GM03348 (cell line): ENCODE measurements around the gene ACBD6.

Experiments used
- DNase-seq: peaks from one replicate; pipeline ENCODE4 v3.0.0; 2012; ENCODE audit warnings: low spot score

ACBD6 gene

DNA sequence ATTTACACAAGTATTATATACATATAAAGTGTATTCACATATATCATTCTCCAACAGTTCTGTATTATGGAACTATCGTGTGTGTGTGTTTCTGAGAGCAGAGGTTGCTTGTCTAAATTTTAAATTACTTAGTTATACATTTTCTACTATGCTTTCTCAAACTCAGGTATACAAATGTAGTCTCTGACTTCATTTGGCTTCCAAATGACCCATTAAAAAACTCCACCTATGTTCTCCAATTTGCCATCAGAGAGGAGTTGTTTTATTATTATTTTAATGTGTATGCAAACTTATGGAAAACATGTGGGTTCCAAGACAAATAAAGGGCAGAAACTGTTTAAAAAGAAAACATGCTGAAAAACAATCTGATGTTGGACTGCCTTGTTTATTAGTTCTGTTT lies 131.8 kb downstream of the ACBD6 start:
- no peak for DNase-seq

DNA sequence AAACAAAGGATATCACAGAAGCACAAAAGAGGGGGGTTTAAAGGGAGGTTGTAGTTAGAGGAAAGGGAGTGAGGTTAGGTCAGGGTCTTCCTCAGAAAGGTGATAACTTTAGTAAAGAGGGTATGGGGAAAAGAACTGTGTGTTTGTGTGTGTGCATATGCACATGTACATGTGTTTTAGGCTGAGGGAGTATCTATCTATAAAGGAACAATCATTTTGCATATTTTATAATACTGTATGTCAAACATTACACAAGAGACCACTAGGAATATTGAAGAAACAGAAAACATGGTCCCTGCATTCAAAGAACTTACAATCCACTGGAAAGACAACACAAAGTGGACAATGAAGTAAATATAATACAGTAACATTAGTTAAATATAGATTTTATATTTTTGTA lies 132.2 kb downstream of the ACBD6 start:
- DNase-seq, result no peak

DNA sequence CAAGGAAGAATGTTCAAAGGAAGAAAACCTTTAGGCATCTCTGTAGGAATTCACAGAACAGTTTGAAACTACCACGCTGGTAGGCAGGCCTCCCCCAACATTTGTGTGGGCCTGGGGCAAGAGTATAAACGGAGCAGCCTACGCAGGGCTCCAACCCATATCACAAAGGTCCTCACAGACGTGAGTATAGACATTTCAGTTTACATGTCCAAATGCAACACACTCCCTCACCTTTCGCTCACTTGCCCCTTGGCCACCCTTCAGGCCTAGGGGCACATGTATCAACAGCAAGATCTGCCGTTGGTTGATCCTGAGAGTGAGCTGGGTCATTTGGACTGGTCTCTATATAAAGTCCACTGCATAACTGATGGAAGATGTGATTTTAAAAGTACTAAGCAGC lies 133.3 kb downstream of the ACBD6 start:
- no peak for DNase-seq

DNA sequence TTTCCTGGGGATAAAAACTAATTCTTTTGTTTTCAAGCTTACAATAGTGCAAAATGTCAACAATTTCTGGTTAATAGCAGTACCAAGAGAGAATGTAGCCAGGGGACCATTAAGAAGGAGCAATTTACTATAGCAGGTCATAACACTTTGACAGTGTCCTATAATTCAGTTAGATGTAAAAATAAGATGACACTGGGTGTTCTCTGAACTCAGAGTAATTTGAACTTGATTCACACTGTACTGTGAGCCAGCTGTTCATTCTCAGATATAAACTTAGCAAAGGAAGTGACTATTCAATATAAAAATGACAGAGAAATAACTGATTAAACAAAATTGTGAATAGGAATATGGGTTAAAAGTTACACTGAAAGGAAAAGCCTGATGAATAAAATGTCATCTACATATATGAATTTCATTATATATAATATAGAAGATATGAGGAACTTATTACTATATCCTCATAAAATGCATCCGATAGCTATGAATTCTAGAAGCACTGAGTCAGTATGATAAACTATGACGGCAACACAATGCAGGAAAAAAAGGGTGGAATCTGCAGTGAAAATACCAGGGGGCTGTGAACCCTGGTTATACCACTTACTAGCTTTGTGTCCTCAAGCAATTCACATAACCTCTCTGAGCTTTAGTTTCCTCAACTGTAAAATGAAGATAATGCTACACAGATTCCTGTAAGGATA lies 135.9 kb downstream of the ACBD6 start:
- no peak for DNase-seq

DNA sequence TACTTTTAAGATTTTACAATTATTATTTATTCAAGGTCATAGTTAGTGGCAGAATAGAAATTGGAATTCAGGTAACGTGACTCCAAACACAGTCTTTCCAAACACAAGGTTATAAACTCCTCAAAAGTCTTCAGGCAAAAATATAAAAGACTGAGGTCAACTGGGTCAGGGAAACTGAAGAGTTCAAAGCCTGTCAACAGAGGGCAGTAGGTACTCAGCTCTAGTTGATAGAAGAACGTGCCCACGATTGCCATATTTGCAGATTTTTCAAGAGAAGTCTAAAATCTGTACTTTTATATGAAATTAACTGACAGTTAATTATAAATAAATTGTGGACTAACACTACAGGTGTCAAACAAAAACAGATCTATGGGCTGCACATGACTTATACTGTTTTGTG lies 137.3 kb downstream of the ACBD6 start:
- DNase-seq, result no peak

DNA sequence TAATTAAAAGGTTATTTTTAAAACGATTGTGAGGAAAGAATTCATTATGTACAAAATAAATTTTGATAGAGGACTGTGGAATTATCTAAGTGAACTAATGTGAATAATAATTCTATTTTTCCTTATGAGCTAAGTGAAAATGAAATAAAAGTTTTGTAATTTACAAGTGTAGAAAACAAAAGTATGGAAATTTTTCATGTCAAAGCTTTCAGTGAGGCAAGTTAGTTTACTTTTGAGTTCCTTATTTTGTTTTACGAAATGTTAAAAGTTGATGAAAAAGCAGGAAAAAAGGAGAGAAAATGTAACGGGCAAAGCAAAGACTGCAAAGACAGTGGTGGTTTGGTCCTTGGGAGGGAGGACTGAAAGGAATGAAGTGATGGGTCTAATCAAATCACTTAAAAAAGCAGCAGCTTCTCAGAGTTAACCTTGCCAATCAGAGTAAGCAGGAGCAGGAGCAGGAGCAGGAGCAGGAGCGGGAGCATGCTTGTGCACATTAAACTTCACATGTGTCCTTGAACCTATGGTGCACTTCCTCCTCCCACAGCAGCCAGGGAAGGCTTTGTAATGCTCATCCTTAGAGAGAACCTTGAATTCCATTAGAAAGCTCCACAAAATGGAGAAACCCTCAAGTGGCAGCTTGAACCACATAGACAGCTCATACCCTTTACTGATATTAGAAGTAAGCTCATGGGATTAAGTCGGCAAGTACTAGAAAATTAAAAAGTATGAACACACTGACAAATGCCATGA lies 139.0 kb downstream of the ACBD6 start:
- DNase-seq, result no peak

DNA sequence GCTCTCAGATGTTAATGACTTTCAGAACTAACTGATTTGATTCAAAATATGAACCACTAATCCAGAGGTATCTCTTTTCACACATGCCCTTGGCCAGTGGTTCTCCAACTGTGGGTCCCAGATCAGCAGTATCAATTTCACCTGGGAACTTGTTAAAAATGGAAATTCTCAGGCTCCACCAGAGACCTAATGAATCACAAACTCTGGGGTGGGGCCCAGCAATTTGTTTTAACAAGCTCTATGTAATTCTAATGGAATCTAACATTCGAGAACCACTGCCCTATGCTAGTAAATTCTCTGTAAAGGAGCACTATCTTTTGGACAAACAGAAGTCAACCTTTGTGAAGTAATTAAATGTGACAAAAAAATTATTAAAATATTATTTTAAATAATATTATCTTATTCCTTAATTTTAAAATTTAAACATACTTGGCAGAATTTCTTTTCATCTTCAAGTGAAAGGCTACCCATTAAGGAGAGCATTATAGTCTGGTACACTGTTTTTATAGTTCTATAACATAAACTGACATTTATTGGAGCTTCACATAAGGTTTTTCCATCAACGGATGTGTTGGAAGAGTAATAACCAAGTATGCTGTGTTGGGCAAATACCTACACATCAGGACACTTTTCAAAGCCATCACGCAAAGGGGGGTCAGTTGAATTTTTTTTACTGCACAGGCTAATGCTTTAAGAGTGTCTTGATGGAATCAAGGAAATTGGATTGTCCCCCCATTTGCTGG lies 141.9 kb downstream of the ACBD6 start:
- DNase-seq, result no peak

DNA sequence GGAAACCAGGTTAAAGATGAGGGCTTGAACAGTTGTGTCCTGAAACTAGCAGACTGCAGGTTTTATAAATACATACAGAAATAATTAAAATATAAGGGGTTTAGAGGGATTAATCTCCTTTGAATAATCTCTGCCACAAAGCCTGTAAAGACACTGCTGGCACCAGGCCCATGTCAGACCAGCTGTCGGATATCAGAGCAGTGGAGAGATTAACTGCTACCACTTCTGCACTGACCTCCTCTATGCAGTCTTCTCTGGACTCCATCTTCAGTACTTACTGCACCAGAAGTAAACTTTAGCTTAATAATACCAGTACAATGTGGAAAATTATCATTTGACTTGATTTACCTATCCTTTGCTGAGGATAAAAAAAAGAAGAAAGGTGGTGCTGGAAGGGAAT lies 143.7 kb downstream of the ACBD6 start:
- DNase-seq, result no peak

DNA sequence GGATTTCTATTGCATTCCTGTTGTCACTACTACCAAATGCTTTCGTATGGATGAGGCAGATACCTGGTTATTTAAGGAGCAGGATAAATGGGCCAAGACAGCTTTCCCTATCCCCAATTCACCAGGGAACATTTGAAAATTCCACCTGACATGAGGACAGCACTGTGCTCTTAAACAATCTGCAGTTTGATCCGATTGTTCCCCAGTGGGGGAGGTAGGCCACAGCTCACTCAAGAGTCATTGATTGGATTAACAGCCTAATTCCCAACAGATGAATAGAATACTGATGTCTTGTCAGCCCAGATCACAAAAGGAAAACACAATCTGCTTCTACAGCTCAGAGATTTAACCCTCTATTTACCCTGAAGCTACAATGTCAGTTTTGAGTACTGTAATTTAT lies 148.4 kb downstream of the ACBD6 start:
- no peak for DNase-seq

DNA sequence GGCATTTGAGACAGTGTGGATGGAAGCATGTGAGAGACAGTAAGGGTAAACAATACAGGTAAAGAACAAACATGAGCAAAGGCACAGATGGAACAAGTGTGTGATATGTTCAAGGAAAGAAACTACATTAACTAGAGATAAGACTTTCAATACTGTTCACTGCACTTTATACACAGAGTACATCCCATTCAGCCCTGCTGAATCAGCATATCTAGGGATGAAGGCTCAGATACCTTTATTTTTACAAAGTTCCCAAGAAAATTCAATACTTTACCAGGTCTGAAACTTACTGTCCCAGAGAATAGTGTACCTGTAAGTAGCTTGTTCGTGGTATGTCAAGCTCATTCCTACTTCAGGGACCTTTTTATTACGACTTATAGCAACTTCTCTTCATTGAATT lies 149.8 kb downstream of the ACBD6 start:
- no peak for DNase-seq

DNA sequence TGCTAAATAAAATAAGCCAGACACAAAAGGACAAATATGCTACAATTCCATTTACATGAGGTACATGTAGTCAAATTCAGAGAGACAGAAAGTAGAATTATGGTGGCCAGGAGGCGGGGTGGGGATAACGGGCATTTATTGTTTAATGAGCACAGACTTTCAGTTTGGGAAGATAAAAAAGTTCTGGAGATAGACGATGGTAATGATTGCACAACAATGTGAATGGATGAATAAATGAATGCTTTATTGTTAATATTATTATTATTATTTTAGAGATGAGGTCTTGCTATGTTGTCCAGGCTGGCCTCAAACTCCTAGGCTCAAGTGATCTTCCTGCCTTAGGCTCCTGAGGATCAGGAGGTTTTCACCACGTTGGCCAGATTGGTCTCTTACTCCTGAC lies 150.4 kb downstream of the ACBD6 start:
- DNase-seq, result no peak

DNA sequence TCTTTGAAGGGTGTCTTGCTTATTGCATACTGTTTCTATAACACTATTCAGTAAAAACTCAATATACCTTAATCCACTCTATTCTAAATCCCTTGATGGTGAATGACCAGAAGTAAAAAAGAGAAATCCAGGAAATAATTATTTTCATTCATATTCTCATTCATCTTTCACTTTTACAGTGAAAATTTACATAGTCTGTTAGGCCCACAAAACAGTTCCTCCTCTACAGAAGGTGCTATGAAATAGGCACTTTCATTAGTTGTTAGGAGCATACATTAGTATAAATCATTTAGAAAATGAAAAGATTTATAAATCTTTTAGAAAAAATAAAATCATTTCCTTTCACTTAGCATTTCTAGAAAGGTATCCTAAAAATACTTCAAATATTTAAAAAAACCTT lies 157.2 kb downstream of the ACBD6 start:
- no peak for DNase-seq

DNA sequence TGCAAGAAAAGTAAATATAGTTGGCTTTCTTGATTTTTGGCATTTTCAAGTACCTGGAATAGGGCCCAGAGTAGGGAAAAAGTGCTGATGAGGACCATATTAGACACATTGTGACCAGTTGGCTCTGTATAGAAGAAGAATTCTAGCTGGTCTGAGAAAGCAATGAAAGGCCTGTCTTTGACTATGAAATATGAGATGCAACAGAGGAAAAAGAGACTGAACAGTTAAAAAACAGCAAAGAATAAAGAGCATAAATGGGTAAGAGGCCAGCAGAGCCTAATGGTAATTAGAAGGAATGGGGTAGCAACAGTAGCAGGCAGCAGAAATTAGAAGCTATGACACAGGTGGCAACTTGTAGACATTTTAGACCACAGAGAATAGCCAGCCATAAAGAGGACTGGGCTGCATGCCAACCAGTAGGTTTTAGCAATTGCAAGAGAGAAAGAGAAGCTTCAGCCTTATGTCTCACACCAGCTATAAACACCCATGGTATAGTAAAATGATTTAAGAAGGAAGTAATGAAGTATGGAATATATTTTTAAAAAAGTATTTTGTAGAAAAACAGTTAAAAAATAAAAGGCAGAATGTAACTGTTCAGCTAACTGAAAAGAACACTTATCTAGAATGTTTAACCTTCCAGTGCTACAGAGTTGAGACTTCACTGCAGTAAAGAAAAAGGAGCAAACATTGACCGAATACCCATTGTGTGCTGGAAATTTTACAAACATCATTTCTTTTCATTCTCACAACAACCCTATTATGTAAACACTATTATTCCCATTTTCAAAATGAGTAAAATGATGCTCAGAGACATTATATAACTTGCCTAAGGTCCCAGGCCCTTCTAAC lies 158.2 kb downstream of the ACBD6 start:
- DNase-seq, result peak; percentile 11

DNA sequence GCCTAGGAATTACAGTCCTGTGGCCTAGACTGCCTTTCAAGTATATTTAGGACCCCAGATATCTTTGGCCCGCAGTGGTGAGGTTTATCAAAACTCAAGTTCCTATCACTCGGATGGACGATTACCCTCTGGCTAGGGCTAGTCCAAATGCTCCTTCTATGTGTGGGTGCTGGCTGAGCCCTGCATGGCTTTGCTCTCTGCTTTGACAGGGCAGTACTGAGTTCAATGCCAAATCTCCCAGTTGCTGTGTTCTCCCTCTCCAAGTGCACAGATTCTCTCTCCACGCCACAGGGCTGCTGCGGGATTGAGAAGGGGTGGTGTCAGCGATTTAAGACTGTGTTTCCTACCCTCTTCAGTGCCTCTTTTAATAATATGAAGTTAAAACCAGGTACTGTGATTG lies 175.3 kb downstream of the ACBD6 start:
- no peak for DNase-seq

DNA sequence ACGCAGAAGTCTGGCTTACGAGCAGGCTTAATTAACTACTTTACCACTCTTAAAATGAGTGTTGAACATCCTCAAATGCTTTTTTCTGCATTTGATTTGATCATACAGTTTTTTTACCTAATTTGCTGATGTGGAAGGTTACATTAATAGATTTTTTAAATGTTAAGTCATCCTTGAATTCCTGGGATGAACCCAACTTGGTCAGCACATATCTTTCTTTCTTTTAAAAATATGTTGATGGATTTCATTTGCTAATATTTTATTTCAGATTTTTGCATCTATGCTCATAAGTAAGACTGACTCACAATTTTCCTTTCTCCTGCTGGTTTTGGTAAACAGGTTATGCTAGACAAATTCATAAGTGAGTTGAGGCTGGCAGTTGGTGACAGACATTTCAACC lies 189.5 kb downstream of the ACBD6 start:
- DNase-seq, result peak; percentile 12

DNA sequence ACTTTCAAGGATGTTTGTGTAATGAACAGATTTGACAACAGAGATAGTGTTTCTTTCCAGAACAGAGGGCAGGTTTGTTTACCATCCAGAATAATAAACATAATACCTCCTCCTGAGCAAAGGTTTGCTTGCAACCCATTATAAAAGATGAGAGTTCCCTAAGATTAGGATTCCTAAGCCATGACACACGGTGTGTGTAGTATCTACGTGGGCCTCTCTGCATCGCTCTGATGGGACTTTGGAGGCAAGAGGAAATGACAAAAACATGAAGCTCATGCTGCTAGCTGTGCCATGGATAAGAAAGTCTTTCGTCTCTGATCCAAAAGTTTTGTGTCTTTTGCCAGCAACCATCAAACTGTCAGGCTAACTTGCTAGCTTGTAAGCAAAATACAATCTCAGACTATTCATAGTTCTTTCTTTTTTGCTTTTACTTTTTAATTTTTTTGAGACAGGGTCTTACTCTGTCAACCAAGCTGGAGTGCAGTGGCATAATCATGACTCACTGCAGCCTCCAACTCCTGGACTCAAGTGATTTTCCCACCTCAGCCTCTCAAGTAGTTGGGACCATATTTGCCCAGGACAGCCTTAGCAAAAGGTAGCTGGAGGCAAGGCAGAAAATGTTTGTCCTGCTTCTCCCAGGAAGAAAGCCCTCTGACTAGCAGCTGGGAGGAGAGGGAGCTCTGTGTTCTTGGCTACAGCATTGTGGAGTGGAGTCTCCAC lies 191.2 kb downstream of the ACBD6 start:
- no peak for DNase-seq

DNA sequence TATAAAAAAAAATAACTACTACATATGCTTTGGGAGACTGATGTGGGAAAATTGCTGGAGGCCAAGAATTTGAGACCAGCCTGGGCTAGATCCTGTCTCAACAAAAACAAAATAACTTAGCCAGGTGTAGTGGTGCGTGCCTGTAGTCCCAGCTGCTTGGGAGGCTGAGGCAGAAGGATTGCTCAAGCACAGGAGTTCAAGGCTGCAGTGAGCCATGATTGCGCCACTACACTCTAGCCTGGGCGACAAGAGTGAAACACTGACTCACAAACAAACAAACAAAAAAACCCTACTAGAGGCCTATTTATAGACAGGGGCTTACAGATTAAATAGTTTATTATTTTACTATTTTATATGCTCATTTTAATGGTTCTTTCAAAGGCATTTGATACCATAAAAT lies 192.3 kb downstream of the ACBD6 start:
- no peak for DNase-seq

DNA sequence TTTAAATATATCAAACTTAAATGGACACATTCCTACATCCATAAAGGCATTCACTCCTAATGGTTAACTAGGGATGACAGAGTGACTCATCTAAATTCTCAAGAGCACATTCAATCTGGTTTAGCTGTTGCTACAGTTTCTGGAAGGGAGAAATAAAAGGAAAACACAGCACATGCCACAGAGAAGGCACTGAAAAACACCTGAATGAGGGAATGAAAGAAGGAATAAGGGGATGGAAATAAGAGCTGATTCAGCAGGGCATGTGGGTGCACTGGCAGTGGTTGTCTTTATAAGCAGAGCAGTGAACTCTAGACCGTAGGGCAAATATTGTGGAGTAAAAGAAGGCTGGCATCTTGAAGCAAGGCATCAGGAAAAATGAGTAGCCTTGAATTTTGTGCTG lies 193.0 kb downstream of the ACBD6 start:
- DNase-seq, result peak; percentile 53

DNA sequence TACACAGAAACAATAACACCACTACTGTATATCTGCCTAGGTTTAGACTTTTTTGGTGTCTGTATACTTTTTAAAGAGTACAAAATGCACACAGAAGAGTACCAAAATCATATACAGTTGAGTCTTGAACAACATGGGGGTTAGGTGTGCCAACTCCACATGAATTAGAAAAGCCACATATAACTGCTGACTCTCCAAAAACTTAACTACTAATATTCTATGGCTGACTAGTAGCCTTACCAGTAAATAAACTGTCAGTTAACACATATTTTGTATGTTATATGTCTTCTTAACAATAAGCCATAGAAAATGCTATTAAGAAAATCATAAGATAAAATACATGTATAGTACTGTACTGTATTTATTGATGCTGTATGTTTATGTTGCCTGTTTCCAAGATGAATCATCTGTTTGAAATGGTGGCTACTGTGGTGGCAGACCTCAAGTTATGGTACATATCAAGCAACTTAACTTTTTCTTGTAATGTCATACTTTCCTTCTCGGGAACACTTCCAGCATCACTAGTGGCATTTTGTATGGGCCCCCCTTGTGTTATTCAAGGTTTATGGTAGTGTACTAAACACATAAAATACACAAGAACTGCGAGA lies 201.1 kb downstream of the ACBD6 start:
- DNase-seq, result no peak

DNA sequence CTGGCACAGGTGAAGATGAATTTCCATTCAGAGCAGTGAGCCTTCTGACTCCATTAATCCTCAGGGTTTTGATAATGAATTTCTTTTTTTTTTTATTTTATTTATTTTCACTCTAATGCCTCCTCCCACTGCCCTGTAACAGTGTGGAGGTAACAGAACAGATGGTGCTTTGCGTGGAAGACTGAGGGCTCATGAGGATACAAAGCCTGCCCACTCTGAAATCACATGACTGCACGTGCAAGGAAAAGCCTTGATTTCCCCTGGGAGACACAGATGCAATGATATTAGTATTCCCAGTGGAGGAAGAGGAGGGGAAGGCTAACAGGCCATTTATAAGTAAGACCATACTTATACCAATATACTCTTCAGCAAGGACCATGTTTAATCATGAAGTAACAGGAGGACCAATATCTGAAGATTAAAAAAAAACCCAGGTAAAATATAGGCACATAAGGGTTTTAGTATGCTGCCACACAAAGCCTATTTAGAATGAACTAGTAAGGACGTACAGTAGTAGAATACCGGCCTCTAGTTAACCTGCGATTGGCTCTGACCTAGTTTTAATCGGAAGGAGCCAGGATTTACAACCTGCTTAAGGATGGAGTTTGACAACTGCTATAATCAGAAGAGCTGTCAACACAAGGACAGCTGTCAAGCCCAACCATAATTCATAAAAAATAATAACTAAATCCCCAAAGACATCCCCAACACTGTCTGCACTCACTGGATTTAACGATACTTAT lies 202.7 kb downstream of the ACBD6 start:
- DNase-seq, result no peak
